ENCODE data around the gene PCNA.

- TF ChIP-seq CTCF (IDR thresholded peaks at IDR 0.05) (no peak), POLR2AphosphoS5 (IDR thresholded peaks at IDR 0.05) (peak in 1 of 3 donors; percentile 58), EP300 (IDR thresholded peaks at IDR 0.05) (no peak)
Measured at GRCh38 chr20:5065879-5066383, 53.8 kb downstream of the PCNA start.

Data from stomach (tissue), 4 donors.